Uterus (tissue), 2 donors: Measurements from ENCODE around the gene GSTM4.

Source experiments
- POLR2A ChIP-seq, 2 donors: fragments of 450-650 bp; IDR thresholded peaks; one replicate each; pipeline ENCODE4 v1.6.1; 2016; ENCODE audit warnings: antibody characterized with exemption in 2 of 2, mild to moderate bottlenecking in 1 of 2, moderate library complexity in 1 of 2
- TF ChIP-seq, protein P1 (sequence below), 4 experiments: fragments of 200-600 bp in 2 of 4; fragments of 450-650 bp in 2 of 4; sonication (generic) in 2 of 4; IDR thresholded peaks; one replicate each; pipeline ENCODE4 v1.5.1; 2016 to 2019; ENCODE audit warnings: antibody characterized with exemption in 4 of 4, mild to moderate bottlenecking in 2 of 4, moderate library complexity in 1 of 4

DNA sequence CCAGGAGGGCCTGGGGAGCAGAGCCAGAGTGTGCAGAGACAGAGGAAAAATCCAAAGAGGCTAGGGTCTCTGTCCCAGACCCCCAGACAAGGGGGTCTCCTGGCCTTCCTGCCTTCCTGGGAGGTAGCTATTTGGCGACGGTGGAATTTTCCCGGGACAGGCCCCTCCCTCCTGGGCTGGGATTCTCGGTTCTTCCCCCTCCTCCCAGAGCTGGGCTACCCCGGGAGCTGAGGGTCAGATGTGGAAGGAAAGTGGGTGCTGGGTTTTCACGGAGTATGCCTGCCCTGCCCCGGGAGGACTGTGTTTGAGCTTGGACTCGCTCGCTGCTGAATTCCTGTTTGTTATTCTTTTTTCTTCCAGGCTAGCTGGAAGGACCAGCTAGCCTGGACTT is 35.5 kb upstream of the GSTM4 start:
- TF ChIP-seq, protein P1, sequence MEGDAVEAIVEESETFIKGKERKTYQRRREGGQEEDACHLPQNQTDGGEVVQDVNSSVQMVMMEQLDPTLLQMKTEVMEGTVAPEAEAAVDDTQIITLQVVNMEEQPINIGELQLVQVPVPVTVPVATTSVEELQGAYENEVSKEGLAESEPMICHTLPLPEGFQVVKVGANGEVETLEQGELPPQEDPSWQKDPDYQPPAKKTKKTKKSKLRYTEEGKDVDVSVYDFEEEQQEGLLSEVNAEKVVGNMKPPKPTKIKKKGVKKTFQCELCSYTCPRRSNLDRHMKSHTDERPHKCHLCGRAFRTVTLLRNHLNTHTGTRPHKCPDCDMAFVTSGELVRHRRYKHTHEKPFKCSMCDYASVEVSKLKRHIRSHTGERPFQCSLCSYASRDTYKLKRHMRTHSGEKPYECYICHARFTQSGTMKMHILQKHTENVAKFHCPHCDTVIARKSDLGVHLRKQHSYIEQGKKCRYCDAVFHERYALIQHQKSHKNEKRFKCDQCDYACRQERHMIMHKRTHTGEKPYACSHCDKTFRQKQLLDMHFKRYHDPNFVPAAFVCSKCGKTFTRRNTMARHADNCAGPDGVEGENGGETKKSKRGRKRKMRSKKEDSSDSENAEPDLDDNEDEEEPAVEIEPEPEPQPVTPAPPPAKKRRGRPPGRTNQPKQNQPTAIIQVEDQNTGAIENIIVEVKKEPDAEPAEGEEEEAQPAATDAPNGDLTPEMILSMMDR (IDR thresholded peaks at IDR 0.05): no peak
- no peak for TF ChIP-seq POLR2A (IDR thresholded peaks at IDR 0.05)
